HepG2 (cell line): ENCODE measurements around the gene PRSS53. TPM values are rescaled to one million over a fixed set of nuclear protein-coding genes. Genes with fewer than 3 reads are reported as not detected.

ENCODE experiments used
- BRCA1 ChIP-seq: sonication (generic); formaldehyde crosslinking; IDR thresholded peaks from 2 replicates; pipeline ENCODE4 v1.4.0; 2020; ENCODE audit warnings: missing genetic modification reagents
- BRD4 ChIP-seq: sonication (generic); formaldehyde crosslinking; IDR thresholded peaks from 2 replicates; pipeline ENCODE4 v1.4.0; 2020; ENCODE audit warnings: missing genetic modification reagents
- CHD4 ChIP-seq: fragments of 200-600 bp; sonication (generic); IDR thresholded peaks from 2 replicates; pipeline ENCODE4 v1.7.0; 2017; ENCODE audit warnings: mild to moderate bottlenecking, low read length, borderline replicate concordance
- DNMT3B ChIP-seq: conservative IDR thresholded peaks from 2 replicates; pipeline ENCODE4 v1.6.1; 2016; ENCODE audit warnings: missing biosample characterization, control low read depth
- HBP1 ChIP-seq: IDR thresholded peaks from 2 replicates; pipeline ENCODE4 v1.6.1; 2016; ENCODE audit warnings: low read depth, control low read depth
- IRF9 ChIP-seq: sonication (generic); formaldehyde crosslinking; IDR thresholded peaks from 2 replicates; pipeline ENCODE4 v1.8.0; 2022; ENCODE audit warnings: missing genetic modification reagents, mild to moderate bottlenecking, borderline replicate concordance
- TEAD3 ChIP-seq: optimal IDR thresholded peaks from 2 replicates; pipeline ENCODE3; 2016; ENCODE audit warnings: borderline replicate concordance
- TMF1 ChIP-seq: sonication (generic); formaldehyde crosslinking; IDR thresholded peaks from 2 replicates; pipeline ENCODE4 v1.8.1; 2022; ENCODE audit warnings: low read depth, missing genetic modification reagents
- TRIM22 ChIP-seq: fragments of 450-650 bp; IDR thresholded peaks from 2 replicates; pipeline ENCODE4 v1.6.1; 2017
- ZNF142 ChIP-seq: sonication (generic); formaldehyde crosslinking; IDR thresholded peaks from 2 replicates; pipeline ENCODE4 v1.4.0; 2020; ENCODE audit warnings: missing genetic modification reagents
- ZNF431 ChIP-seq: sonication (generic); formaldehyde crosslinking; IDR thresholded peaks from 2 replicates; pipeline ENCODE4 v1.9.0; 2022; ENCODE audit warnings: missing genetic modification reagents, low read depth, mild to moderate bottlenecking, borderline replicate concordance
- ZNF75D ChIP-seq: sonication (generic); formaldehyde crosslinking; IDR thresholded peaks from 2 replicates; pipeline ENCODE4 v1.8.1; 2023; ENCODE audit warnings: missing genetic modification reagents, mild to moderate bottlenecking, borderline replicate concordance
- ZNF790 ChIP-seq: sonication (generic); formaldehyde crosslinking; IDR thresholded peaks from 2 replicates; pipeline ENCODE4 v1.8.0; 2022; ENCODE audit warnings: missing genetic modification reagents, mild to moderate bottlenecking, borderline replicate concordance
- polyA plus RNA-seq, 8 experiments: library from polyadenylated mRNA; depleted of rRNA in 3 of 8; stranded (reverse) in 7 of 8; unstranded in 1 of 8; fragments of >200 nt; fragmentation: Illumina TruSeq in 4 of 8; extraction: Trizol in 4 of 8; gene quantifications; 2 replicates each; pipeline versions ENCODE4 v1.2.1 to v1.2.3, GENCODE V29; 2011 to 2016; ENCODE audit warnings: low read depth in 4 of 8, missing spikeins in 1 of 8, mixed read lengths in 1 of 8; ENCODE audit not compliant: insufficient read depth in 1 of 8
- total RNA-seq, 5 experiments: library from RNA; depleted of rRNA; stranded (reverse); fragments of >200 nt; fragmentation: Illumina TruSeq; extraction: Trizol; gene quantifications; 2 replicates each; pipeline ENCODE4 v1.2.3, GENCODE V29; 2016; ENCODE audit warnings: low read depth in 1 of 5
- TF ChIP-seq, protein P1 (sequence below): sonication (generic); formaldehyde crosslinking; IDR thresholded peaks from 2 replicates; pipeline ENCODE4 v1.4.0; 2020; ENCODE audit warnings: missing genetic modification reagents

Gene PRSS53
- total and polyA plus RNA-seq, 2 of the 13 experiments (the other 11 are each of a cell fraction or from before 2014, with no cell fraction given): 2.2 to 7.4 TPM

- TF ChIP-seq ZNF142 (CRISPR knock-in tag) (peak; percentile 23; the same call in 1 of the 2 replicates), ZNF790 (CRISPR knock-in tag) (peak; percentile 49; the same call in 1 of the 2 replicates), DNMT3B (CRISPR knock-in tag) (no peak; the same call in 1 of the 2 replicates), BRCA1 (CRISPR knock-in tag) (peak; percentile 92; the same call in 1 of the 2 replicates), IRF9 (peak; percentile 0; the same call in 1 of the 2 replicates), ZNF75D (no peak), BRD4 (CRISPR knock-in tag) (peak; percentile 71; the same call in 1 of the 2 replicates), TRIM22 (no peak), HBP1 (peak; percentile 99), ZNF431 (CRISPR knock-in tag) (no peak; the same call in 1 of the 2 replicates), TEAD3 (CRISPR knock-in tag) (peak; percentile 61), TMF1 (CRISPR knock-in tag) (0 out of 2 replicates have a peak, but pooled peaks have one; percentile 20), CHD4 (peak; percentile 51; the same call in 1 of the 2 replicates)
- TF ChIP-seq, protein P1, sequence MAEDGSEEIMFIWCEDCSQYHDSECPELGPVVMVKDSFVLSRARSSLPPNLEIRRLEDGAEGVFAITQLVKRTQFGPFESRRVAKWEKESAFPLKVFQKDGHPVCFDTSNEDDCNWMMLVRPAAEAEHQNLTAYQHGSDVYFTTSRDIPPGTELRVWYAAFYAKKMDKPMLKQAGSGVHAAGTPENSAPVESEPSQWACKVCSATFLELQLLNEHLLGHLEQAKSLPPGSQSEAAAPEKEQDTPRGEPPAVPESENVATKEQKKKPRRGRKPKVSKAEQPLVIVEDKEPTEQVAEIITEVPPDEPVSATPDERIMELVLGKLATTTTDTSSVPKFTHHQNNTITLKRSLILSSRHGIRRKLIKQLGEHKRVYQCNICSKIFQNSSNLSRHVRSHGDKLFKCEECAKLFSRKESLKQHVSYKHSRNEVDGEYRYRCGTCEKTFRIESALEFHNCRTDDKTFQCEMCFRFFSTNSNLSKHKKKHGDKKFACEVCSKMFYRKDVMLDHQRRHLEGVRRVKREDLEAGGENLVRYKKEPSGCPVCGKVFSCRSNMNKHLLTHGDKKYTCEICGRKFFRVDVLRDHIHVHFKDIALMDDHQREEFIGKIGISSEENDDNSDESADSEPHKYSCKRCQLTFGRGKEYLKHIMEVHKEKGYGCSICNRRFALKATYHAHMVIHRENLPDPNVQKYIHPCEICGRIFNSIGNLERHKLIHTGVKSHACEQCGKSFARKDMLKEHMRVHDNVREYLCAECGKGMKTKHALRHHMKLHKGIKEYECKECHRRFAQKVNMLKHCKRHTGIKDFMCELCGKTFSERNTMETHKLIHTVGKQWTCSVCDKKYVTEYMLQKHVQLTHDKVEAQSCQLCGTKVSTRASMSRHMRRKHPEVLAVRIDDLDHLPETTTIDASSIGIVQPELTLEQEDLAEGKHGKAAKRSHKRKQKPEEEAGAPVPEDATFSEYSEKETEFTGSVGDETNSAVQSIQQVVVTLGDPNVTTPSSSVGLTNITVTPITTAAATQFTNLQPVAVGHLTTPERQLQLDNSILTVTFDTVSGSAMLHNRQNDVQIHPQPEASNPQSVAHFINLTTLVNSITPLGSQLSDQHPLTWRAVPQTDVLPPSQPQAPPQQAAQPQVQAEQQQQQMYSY (CRISPR knock-in tag): peak; percentile 71
These were observed 15.4 kb downstream of the PRSS53 start (continued) for GRCh38 chr16:31073142-31073969.
